Measurements from ENCODE around the gene PADI3. TPM values are rescaled to one million over a fixed set of nuclear protein-coding genes. Genes with fewer than 3 reads are reported as not detected.
A peak's percentile ranks its signal among the peaks of the same experiment; 100 is the strongest.

Gene PADI3
- polyA plus RNA-seq, 2 of the 4 experiments (the other 2 are of a cell fraction), result 0.99 to 2.4 TPM

GRCh38 chr1:17251246-17251645 is 2.3 kb downstream of the PADI3 start:
- CTCF ChIA-PET, result interaction anchor here (1.4 to 10.2 kb wide), 3 partner anchors 16 to 125 kb away, joined by 3 to 104 read pairs (median 5); no protein-coding TSS in a partner anchor
- H3K27ac ChIP-seq, result peak overlapping the region; percentile 92 to 97
- FAIRE-seq (no peak), ATAC-seq (peak in 1 of 2 experiments; percentile 7; a peak in 3 of 6 replicates), DNase-seq (ENCODE audit: low read depth in 1 of 2, low spot score in 1 of 2) (no peak)
- no peak overlapping the region for H3K4me3 ChIP-seq
- TF ChIP-seq ESRRA (IDR thresholded peaks at IDR 0.05; ENCODE audit: borderline replicate concordance, low read length), result no peak
- peak; percentile 13; the same call in 1 of the 2 replicates for TF ChIP-seq GATA3 (IDR thresholded peaks at IDR 0.05; ENCODE audit: borderline replicate concordance)
- TF ChIP-seq NR3C1 (IDR thresholded peaks at IDR 0.05), result no peak
- peak overlapping the region; percentile 86 for H3K4me2 ChIP-seq
- POLR2A ChIA-PET, result interaction anchor here (1.0 to 1.1 kb wide), 2 partner anchors 18 to 25 kb away, joined by 3 to 5 read pairs; no protein-coding TSS in a partner anchor
- H3K9me3 ChIP-seq, result no peaks in the 10 kb centered on the region
- WGBS (ENCODE audit: missing lambda C conversion rate), result 64% methylated on average over 5 of the region's 5 CpGs
- peaks cover 30% of the 10 kb centered on the region for H3K4me1 ChIP-seq

- FAIRE-seq, result no peak
- Histone ChIP-seq H3K4me3 (no peak overlapping the region), H3K27ac (peak overlapping the region; percentile 92 to 97; a peak in 5 of 6 replicates), H3K4me2 (peak overlapping the region; percentile 86), H3K4me1 (peaks cover 30% of the 10 kb centered on the region), H3K9me3 (no peaks in the 10 kb centered on the region)
- WGBS (ENCODE audit: missing lambda C conversion rate), result 56% methylated on average over 3 of the region's 3 CpGs
- ChIA-PET POLR2A (no interaction called here), CTCF (interaction anchor here (2.8 to 10.2 kb wide), 2 partner anchors 17 to 126 kb away, joined by 12 to 104 read pairs; no protein-coding TSS in a partner anchor)
- ATAC-seq, result peak; percentile 36 to 49; a peak in 3 of 6 replicates
- TF ChIP-seq JUN (IDR thresholded peaks at IDR 0.05) (no peak), CHD4 (IDR thresholded peaks at IDR 0.05; ENCODE audit: borderline replicate concordance) (no peak), PBX3 (IDR thresholded peaks at IDR 0.05) (no peak), FOSL2 (IDR thresholded peaks at IDR 0.05) (no peak), FOSL2 (CRISPR knock-in tag; IDR thresholded peaks at IDR 0.05) (peak; percentile 31; the same call in 1 of the 2 replicates), ESRRA (IDR thresholded peaks at IDR 0.05; ENCODE audit: borderline replicate concordance, low read length) (no peak), ZFP36 (IDR thresholded peaks at IDR 0.05; ENCODE audit: borderline replicate concordance, partially characterized antibody) (peak; percentile 47), RARB (CRISPR knock-in tag; IDR thresholded peaks at IDR 0.05) (no peak), GATA3 (IDR thresholded peaks at IDR 0.05; ENCODE audit: borderline replicate concordance) (0 out of 2 replicates have a peak, but pooled peaks have one; percentile 9), MAX (IDR thresholded peaks at IDR 0.05) (peak; percentile 48)
- no peak for DNase-seq (ENCODE audit: low read depth in 1 of 2, low spot score in 1 of 2)
Observed at GRCh38 chr1:17251701-17252376, 2.9 kb downstream of the PADI3 start.

GRCh38 chr1:17255336-17255735 is 6.4 kb downstream of the PADI3 start:
- ATAC-seq, result no peak
- no peak overlapping the region for H3K4me2 ChIP-seq
- peak overlapping the region in 1 of 2 experiments; percentile 46; a peak in 2 of 6 replicates for H3K27ac ChIP-seq
- no peak overlapping the region for H3K4me3 ChIP-seq
- ChIA-PET CTCF (interaction anchor here (0.7 to 4.1 kb wide), 4 partner anchors 18 to 130 kb away, joined by 3 to 19 read pairs (median 4); no protein-coding TSS in a partner anchor), POLR2A (no interaction called here)
- WGBS (ENCODE audit: missing lambda C conversion rate), result 50% methylated on average over 5 of the region's 5 CpGs
- no peak for FAIRE-seq
- H3K9me3 ChIP-seq, result no peaks in the 10 kb centered on the region
- DNase-seq (ENCODE audit: low read depth in 1 of 2, low spot score in 1 of 2), result no peak
- H3K4me1 ChIP-seq, result peaks cover 41% of the 10 kb centered on the region
- TF ChIP-seq NR3C1 (IDR thresholded peaks at IDR 0.05), result no peak
- TF ChIP-seq MAZ (IDR thresholded peaks at IDR 0.05; ENCODE audit: borderline replicate concordance, low read depth, low read length), result no peak
- TF ChIP-seq HOXB5 (CRISPR knock-in tag; IDR thresholded peaks at IDR 0.05), result no peak
- TF ChIP-seq, protein P1, sequence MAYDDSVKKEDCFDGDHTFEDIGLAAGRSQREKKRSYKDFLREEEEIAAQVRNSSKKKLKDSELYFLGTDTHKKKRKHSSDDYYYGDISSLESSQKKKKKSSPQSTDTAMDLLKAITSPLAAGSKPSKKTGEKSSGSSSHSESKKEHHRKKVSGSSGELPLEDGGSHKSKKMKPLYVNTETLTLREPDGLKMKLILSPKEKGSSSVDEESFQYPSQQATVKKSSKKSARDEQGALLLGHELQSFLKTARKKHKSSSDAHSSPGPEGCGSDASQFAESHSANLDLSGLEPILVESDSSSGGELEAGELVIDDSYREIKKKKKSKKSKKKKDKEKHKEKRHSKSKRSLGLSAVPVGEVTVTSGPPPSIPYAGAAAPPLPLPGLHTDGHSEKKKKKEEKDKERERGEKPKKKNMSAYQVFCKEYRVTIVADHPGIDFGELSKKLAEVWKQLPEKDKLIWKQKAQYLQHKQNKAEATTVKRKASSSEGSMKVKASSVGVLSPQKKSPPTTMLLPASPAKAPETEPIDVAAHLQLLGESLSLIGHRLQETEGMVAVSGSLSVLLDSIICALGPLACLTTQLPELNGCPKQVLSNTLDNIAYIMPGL (CRISPR knock-in tag; IDR thresholded peaks at IDR 0.05; ENCODE audit: borderline replicate concordance), result no peak
- TF ChIP-seq POLR2A (IDR thresholded peaks at IDR 0.05; ENCODE audit: low read length), result no peak
- TF ChIP-seq, protein P2, sequence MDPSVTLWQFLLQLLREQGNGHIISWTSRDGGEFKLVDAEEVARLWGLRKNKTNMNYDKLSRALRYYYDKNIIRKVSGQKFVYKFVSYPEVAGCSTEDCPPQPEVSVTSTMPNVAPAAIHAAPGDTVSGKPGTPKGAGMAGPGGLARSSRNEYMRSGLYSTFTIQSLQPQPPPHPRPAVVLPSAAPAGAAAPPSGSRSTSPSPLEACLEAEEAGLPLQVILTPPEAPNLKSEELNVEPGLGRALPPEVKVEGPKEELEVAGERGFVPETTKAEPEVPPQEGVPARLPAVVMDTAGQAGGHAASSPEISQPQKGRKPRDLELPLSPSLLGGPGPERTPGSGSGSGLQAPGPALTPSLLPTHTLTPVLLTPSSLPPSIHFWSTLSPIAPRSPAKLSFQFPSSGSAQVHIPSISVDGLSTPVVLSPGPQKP (IDR thresholded peaks at IDR 0.05; ENCODE audit: low read depth, low read length), result no peak
- no peak for TF ChIP-seq USF2 (IDR thresholded peaks at IDR 0.05)
- TF ChIP-seq BCL3 (IDR thresholded peaks at IDR 0.05), result no peak
- TF ChIP-seq PHF8 (IDR thresholded peaks at IDR 0.05; ENCODE audit: borderline replicate concordance, low read depth), result no peak
- TF ChIP-seq, protein P3, sequence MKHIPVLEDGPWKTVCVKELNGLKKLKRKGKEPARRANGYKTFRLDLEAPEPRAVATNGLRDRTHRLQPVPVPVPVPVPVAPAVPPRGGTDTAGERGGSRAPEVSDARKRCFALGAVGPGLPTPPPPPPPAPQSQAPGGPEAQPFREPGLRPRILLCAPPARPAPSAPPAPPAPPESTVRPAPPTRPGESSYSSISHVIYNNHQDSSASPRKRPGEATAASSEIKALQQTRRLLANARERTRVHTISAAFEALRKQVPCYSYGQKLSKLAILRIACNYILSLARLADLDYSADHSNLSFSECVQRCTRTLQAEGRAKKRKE (CRISPR knock-in tag; IDR thresholded peaks at IDR 0.05; ENCODE audit: low read depth), result no peak
- no peak for TF ChIP-seq FOSL2 (IDR thresholded peaks at IDR 0.05)
- no peak for TF ChIP-seq FOSL2 (CRISPR knock-in tag; IDR thresholded peaks at IDR 0.05)
- no peak for TF ChIP-seq ESRRA (IDR thresholded peaks at IDR 0.05; ENCODE audit: borderline replicate concordance, low read length)
- no peak for TF ChIP-seq EP300 (IDR thresholded peaks at IDR 0.05)
- TF ChIP-seq RFX5 (IDR thresholded peaks at IDR 0.05), result no peak

Measured in A549 (cell line).